ENCODE measurements around the gene ATP6V0D1. TPM values are rescaled to one million over a fixed set of nuclear protein-coding genes. Genes with fewer than 3 reads are reported as not detected.
"Not testable (repeated sequence)": the region's sequence is repeated elsewhere in the genome, so short reads cannot be mapped to it uniquely, and the experiment has no call there.

Gene ATP6V0D1
- total RNA-seq, 1 donor from 2014 or later = 73.5 TPM

- no peaks in the 10 kb centered on the region for H3K36me3 Mint-ChIP-seq
- no peak for DNase-seq (ENCODE audit: extremely low spot score, unreplicated experiment)
- H3K4me3 Mint-ChIP-seq = no peak overlapping the region
- H3K27me3 Mint-ChIP-seq = no peaks in the 10 kb centered on the region
- no peak overlapping the region for H3K27ac Mint-ChIP-seq
- TF ChIP-seq CTCF (conservative IDR thresholded peaks at IDR 0.05) = no peak
- peaks cover 7% of the 10 kb centered on the region for H3K4me1 Mint-ChIP-seq (ENCODE audit: unreplicated experiment)
- H3K9me3 Mint-ChIP-seq = no peaks in the 10 kb centered on the region
Measured at GRCh38 chr16:67490335-67491096, 9.6 kb upstream of the ATP6V0D1 start.

- TF ChIP-seq CTCF (conservative IDR thresholded peaks at IDR 0.05) = no peak
- peak overlapping the region; percentile 84 for H3K27ac Mint-ChIP-seq
- no peaks in the 10 kb centered on the region for H3K9me3 Mint-ChIP-seq
- peaks cover 7% of the 10 kb centered on the region for H3K4me1 Mint-ChIP-seq (ENCODE audit: unreplicated experiment)
- no peak overlapping the region for H3K4me3 Mint-ChIP-seq
- DNase-seq (ENCODE audit: extremely low spot score, unreplicated experiment) = no peak
- no peaks in the 10 kb centered on the region for H3K36me3 Mint-ChIP-seq
- H3K27me3 Mint-ChIP-seq = no peaks in the 10 kb centered on the region
Measured at GRCh38 chr16:67489401-67490083, 8.6 kb upstream of the ATP6V0D1 start.

- not testable (repeated sequence) for H3K4me1 Mint-ChIP-seq (ENCODE audit: unreplicated experiment); H3K9me3 Mint-ChIP-seq; H3K27me3 Mint-ChIP-seq; H3K36me3 Mint-ChIP-seq; H3K27ac Mint-ChIP-seq; H3K4me3 Mint-ChIP-seq; DNase-seq (ENCODE audit: extremely low spot score, unreplicated experiment)
Measured at GRCh38 chr16:67487561-67487960, 6.6 kb upstream of the ATP6V0D1 start.

GRCh38 chr16:67486805-67487204 is 5.8 kb upstream of the ATP6V0D1 start:
- no peaks in the 10 kb centered on the region for H3K36me3 Mint-ChIP-seq
- TF ChIP-seq CTCF (conservative IDR thresholded peaks at IDR 0.05) = no peak
- DNase-seq (ENCODE audit: extremely low spot score, unreplicated experiment) = no peak
- H3K4me3 Mint-ChIP-seq = no peak overlapping the region
- H3K4me1 Mint-ChIP-seq (ENCODE audit: unreplicated experiment) = peaks cover 12% of the 10 kb centered on the region
- H3K9me3 Mint-ChIP-seq = no peaks in the 10 kb centered on the region
- H3K27me3 Mint-ChIP-seq = no peaks in the 10 kb centered on the region
- no peak overlapping the region for H3K27ac Mint-ChIP-seq

GRCh38 chr16:67483731-67484525 is 3.0 kb upstream of the ATP6V0D1 start:
- Mint-ChIP-seq H3K36me3 (no peaks in the 10 kb centered on the region), H3K27ac (no peak overlapping the region), H3K4me1 (ENCODE audit: unreplicated experiment) (peaks cover 11% of the 10 kb centered on the region), H3K4me3 (no peak overlapping the region), H3K27me3 (no peaks in the 10 kb centered on the region), H3K9me3 (no peaks in the 10 kb centered on the region)
- no peak for TF ChIP-seq CTCF (conservative IDR thresholded peaks at IDR 0.05)
- no peak for DNase-seq (ENCODE audit: extremely low spot score, unreplicated experiment)

Measured in type B pancreatic cell (in vitro differentiated cells).